Upper lobe of right lung (tissue), 1 donor: ENCODE results near the gene RPS5. TPM values are rescaled to one million over a fixed set of nuclear protein-coding genes. Genes with fewer than 3 reads are reported as not detected.

Experiments used
- ATAC-seq: fragments of 200-7000 bp; cut with Tn5 transposase; one replicate; pipeline ENCODE4 v1.9.1; 2020; ENCODE audit warnings: mild to moderate bottlenecking, moderate library complexity
- DNase-seq: peaks from one replicate; pipeline ENCODE4 v3.0.0-alpha.2; 2020
- H3K27ac ChIP-seq: fragments of 200-600 bp; one replicate; pipeline ENCODE4 v1.8.0; 2022
- H3K27me3 ChIP-seq: fragments of 200-600 bp; one replicate; pipeline ENCODE4 v1.8.0; 2022; ENCODE audit warnings: mild to moderate bottlenecking
- H3K36me3 ChIP-seq: fragments of 200-600 bp; one replicate; pipeline ENCODE4 v1.8.0; 2022
- H3K4me1 ChIP-seq: fragments of 200-600 bp; one replicate; pipeline ENCODE4 v1.8.0; 2022
- H3K4me3 ChIP-seq: fragments of 200-600 bp; one replicate; pipeline ENCODE4 v1.8.0; 2022; ENCODE audit warnings: mild to moderate bottlenecking
- H3K9me3 ChIP-seq: fragments of 200-600 bp; one replicate; pipeline ENCODE4 v1.8.0; 2022
- intact Hi-C: fragments of 100-400 bp; cut with DNase I; formaldehyde crosslinking; loops from one replicate; pipeline ENCODE4 v1.11.0; 2022
- total RNA-seq: library from RNA; stranded (reverse); fragmentation: NEBNext Ultra II Directional; extraction: Animal tissue kit (Norgen Biotek cat#: 25700); gene quantifications from one replicate; pipeline ENCODE4 v1.2.1, GENCODE V29; 2021
- TF ChIP-seq, protein P1 (sequence below): fragments of 200-600 bp; IDR thresholded peaks from one replicate; pipeline ENCODE4 v1.8.0; 2022; ENCODE audit warnings: antibody characterized with exemption
- donor health status: DM: no; HTN: yes; CAD: no; lungs with severe emphysema.

Gene RPS5
- total RNA-seq, 1 donor from 2014 or later, result 721 TPM

DNA sequence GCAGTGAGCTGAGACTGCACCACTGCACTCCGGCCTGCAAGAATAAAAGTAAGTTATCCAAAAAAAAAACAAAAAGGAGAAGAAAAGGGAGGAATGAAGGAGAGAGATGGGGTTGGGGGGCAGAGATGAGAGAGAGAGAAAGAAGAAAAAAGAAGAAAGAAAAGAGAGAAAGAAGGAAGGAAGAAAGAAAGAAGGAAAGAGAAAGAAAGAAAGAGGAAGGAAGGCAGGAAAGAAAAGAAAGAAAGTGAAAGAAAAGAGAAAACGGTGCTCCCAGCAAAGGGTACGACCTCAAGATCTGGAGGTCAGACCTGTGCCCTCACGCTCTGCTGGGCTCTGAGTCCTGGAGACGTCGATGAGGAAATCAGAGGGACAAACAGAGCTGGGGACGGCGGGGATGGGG, 37.5 kb upstream of the RPS5 start:
- DNase-seq (no peak), ATAC-seq (no peak)
- H3K4me3 ChIP-seq, result no peak overlapping the region
- peaks cover 5% of the 10 kb centered on the region for H3K4me1 ChIP-seq
- H3K27me3 ChIP-seq, result peaks cover 14% of the 10 kb centered on the region
- H3K27ac ChIP-seq, result no peak overlapping the region
- no peaks in the 10 kb centered on the region for H3K36me3 ChIP-seq
- H3K9me3 ChIP-seq, result no peaks in the 10 kb centered on the region
- intact Hi-C loops, result no loop called here
- TF ChIP-seq, protein P1, sequence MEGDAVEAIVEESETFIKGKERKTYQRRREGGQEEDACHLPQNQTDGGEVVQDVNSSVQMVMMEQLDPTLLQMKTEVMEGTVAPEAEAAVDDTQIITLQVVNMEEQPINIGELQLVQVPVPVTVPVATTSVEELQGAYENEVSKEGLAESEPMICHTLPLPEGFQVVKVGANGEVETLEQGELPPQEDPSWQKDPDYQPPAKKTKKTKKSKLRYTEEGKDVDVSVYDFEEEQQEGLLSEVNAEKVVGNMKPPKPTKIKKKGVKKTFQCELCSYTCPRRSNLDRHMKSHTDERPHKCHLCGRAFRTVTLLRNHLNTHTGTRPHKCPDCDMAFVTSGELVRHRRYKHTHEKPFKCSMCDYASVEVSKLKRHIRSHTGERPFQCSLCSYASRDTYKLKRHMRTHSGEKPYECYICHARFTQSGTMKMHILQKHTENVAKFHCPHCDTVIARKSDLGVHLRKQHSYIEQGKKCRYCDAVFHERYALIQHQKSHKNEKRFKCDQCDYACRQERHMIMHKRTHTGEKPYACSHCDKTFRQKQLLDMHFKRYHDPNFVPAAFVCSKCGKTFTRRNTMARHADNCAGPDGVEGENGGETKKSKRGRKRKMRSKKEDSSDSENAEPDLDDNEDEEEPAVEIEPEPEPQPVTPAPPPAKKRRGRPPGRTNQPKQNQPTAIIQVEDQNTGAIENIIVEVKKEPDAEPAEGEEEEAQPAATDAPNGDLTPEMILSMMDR, result no peak

DNA sequence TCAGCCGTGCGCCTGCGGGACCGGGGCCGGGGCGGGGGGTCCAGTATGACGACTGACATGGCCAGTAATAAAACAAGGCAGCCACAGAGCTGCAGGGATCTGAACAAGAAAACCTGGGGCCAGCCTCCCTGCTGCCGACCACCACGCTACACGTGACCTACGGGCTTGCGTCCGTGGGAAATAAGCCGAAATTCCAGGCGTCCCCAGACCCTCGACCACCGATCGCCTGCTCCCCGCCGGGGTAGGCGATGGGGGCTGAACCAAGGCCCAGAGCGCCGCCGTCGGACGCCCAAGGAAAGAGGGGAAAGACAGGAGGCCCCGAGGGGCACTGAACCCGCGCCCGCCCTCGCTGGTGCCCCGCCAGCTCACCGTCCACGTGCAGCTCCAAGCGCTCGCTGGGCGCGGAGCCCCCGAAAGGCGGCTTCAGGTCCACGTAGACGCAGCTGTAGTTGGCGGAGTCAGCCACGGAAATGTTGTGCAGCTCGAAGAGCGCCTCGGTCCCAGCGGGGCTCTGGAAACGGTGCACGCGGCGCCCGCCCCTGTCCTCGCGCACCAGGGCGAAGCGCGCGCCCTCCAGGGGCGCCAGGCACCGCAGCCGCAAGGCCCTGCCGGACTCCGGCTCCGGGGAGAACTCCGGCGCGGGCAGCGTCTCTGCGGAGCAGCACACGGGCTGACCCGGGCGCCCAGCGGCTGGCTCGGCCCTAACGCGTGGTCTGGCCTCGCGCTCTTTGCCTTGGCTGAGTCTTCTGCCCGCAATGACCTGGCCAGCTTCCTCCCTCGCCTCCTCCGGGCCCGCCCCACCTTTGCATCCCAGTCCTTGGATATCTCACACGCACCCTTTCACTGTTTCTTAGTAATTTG, 36.8 kb upstream of the RPS5 start:
- DNase-seq (no peak), ATAC-seq (no peak)
- H3K4me3 ChIP-seq, result no peak overlapping the region
- H3K27ac ChIP-seq, result no peak overlapping the region
- H3K27me3 ChIP-seq, result peaks cover 14% of the 10 kb centered on the region
- TF ChIP-seq, protein P1, result no peak
- H3K9me3 ChIP-seq, result no peaks in the 10 kb centered on the region
- H3K4me1 ChIP-seq, result peaks cover 5% of the 10 kb centered on the region
- no peaks in the 10 kb centered on the region for H3K36me3 ChIP-seq
- intact Hi-C loops, result no loop called here

DNA sequence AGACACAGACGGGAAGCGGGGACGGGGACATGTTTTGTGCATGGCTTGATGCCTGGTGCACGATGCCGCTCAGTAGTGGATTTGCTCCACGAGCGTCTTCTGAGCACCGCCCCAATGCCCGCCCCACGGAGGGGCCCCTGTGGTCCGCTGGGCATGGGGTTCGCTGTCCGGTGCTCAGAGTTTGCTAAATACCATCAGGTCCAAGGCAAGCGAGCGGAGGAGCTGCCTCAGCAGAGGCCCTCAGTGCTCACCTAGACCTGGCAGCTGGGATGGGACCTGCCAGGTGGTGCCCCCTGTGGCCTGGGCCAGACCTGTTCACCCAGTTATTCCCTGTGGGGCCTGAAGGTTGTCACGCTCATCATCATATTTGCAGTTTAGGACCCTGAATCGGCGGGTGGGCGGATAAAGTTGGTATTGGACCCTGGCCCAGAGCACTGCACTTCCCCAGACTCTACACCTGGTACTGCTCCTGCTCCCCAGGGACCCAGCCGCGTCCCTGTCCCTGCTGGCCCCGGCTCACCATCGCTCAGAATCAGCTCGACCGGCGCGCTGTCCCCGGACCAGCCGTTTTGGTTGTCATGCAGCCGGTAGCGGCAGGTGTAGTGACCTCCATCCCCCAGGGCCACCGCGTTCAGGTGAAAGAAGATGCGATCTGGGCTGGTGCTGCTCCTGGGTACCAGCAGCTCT, 36.1 kb upstream of the RPS5 start:
- Histone ChIP-seq H3K27ac (no peak overlapping the region), H3K9me3 (no peaks in the 10 kb centered on the region), H3K4me1 (peaks cover 7% of the 10 kb centered on the region), H3K4me3 (no peak overlapping the region), H3K27me3 (peaks cover 14% of the 10 kb centered on the region), H3K36me3 (no peaks in the 10 kb centered on the region)
- ATAC-seq (no peak), DNase-seq (no peak)
- TF ChIP-seq, protein P1, result no peak
- intact Hi-C loops, result no loop called here

DNA sequence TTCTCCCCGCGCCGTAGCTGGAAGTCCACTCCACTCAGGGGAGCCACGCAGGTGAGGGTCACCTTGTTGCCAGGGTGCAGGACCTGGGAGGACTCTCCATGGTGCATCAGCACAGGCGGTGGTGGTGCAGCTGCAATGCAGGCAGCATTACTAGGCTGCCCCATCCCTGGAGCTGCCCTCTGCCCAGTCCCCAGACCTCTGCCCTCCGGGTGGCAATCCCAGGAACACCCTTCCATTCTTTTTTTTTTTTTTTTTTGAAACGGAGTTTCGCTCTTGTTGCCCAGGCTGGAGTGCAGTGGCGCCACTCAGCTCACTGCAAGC, 35.6 kb upstream of the RPS5 start:
- TF ChIP-seq, protein P1, result no peak
- Histone ChIP-seq H3K27me3 (peaks cover 14% of the 10 kb centered on the region), H3K36me3 (no peaks in the 10 kb centered on the region), H3K4me1 (peaks cover 7% of the 10 kb centered on the region), H3K27ac (no peak overlapping the region), H3K9me3 (no peaks in the 10 kb centered on the region), H3K4me3 (no peak overlapping the region)
- DNase-seq (no peak), ATAC-seq (no peak)
- intact Hi-C loops, result no loop called here

DNA sequence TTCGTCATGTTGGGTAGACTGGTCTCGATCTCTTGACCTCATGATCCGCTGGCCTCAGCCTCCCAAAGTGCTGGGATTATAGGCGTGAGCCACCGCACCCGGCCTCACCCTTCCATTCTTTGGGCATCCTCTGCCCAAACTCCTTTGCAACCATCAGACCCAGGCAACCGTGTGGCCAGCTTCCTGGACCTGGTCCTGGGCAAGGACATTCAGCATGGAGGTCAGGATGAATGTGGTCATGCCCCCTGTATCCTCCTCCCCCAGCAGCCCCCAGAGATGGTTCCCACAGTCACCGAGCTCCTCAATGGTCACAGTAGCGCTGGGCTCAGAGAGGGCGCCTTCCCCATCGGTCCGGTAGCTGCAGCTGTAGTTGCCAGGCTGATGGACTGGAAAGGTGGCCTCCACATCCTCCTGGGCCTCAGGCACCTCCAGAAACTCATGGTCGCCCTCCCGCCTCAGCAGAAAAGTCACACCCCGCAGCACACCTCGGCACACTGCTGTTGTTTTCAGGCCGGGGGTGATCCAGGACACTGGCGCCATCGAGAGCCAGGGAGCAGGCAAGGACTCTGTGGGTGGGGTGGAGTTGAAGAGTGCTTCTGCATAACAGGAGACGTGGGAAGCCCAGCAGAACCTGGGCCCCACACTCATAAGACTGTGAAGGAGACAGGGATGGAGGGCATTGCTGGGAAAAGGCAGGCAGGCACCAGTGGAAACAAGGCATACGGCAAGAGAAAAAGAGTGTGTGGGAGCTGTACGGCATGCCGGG, 34.9 kb upstream of the RPS5 start:
- no peak for ATAC-seq
- peaks cover 16% of the 10 kb centered on the region for H3K27me3 ChIP-seq

More for the DNA sequence above, 34.9 kb upstream of the RPS5 start:
- TF ChIP-seq, protein P1, result no peak
- no peaks in the 10 kb centered on the region for H3K36me3 ChIP-seq
- H3K4me1 ChIP-seq, result peaks cover 5% of the 10 kb centered on the region
- no peak overlapping the region for H3K4me3 ChIP-seq
- DNase-seq, result no peak
- no peak overlapping the region for H3K27ac ChIP-seq
- intact Hi-C loops, result no loop called here
- H3K9me3 ChIP-seq, result no peaks in the 10 kb centered on the region
